ENCODE results near the gene TINCR. TPM values are rescaled to one million over a fixed set of nuclear protein-coding genes. Genes with fewer than 3 reads are reported as not detected.

TINCR gene
- total and polyA plus RNA-seq, 2 donors (not counting 1 experiment from before 2014, with no cell fraction given), result 0.42 to 0.54 TPM

DNA sequence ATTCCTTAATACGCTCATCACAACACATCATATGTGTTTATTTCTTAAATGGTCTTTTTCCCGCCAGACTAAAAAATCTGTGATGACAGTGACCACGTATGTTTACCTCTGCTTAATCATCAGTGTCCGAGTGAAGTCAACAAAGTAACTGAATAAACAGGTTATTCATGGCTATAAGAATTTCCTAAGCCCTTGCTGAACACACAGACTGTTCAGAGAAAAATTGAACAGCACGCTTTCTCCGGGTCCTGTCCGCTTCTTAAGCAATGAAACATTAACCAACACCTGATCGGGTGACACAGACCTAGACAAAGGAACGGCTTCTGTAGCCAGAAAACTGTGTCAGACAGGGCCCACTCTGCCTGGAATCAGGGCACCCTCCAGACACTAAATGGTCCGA is 40.5 kb upstream of the TINCR start:
- Histone ChIP-seq H3K36me3 (replicated peaks in 1 of 2; ENCODE audit: control extremely low read depth in 1 of 2, control insufficient read depth in 1 of 2, extremely low read depth in 1 of 2, insufficient read depth in 2 of 2, low read length in 1 of 2) (peaks cover 1 to 86% of the 10 kb centered on the region in 2 experiments), H3K4me3 (ENCODE audit: control extremely low read depth in 1 of 5, extremely low read depth in 1 of 5, insufficient read depth in 1 of 5, low read depth in 2 of 5, low read length in 4 of 5) (no peak overlapping the region), H3K27me3 (replicated peaks in 1 of 4; ENCODE audit: control extremely low read depth in 1 of 4, control insufficient read depth in 3 of 4, insufficient read depth in 4 of 4, low read length in 3 of 4) (no peaks in the 10 kb centered on the region), H3K9me3 (ENCODE audit: control extremely low read depth in 1 of 3, control insufficient read depth in 2 of 3, insufficient read depth in 1 of 3, low read length in 2 of 3) (no peaks in the 10 kb centered on the region), H3K4me2 (replicated peaks; ENCODE audit: low read depth, low read length, poor library complexity, severe bottlenecking) (no peak overlapping the region), H3K9ac (ENCODE audit: low read length) (no peak overlapping the region), H3K79me2 (ENCODE audit: control insufficient read depth, insufficient read depth, low read length) (peaks cover 67% of the 10 kb centered on the region), H4K20me1 (ENCODE audit: control insufficient read depth, insufficient read depth, low read length, poor library complexity, severe bottlenecking) (peaks cover 58% of the 10 kb centered on the region), H3K4me1 (ENCODE audit: control insufficient read depth in 2 of 2, insufficient read depth in 2 of 2, low read length in 2 of 2) (no peaks in the 10 kb centered on the region), H3K27ac (ENCODE audit: low read length in 2 of 2) (no peak overlapping the region), H2AFZ (ENCODE audit: insufficient read depth, low read depth, low read length, poor library complexity, severe bottlenecking) (no peak overlapping the region)
- Mint-ChIP-seq H3K4me1 (peaks cover 2% of the 10 kb centered on the region), H3K27me3 (no peaks in the 10 kb centered on the region), H3K9me3 (ENCODE audit: insufficient read depth) (no peaks in the 10 kb centered on the region), H3K27ac (no peak overlapping the region), H3K4me3 (no peak overlapping the region)
- ChIA-PET CTCF (interaction anchor here (0.7 kb wide), 1 partner anchor 16 kb away, joined by 3 read pairs; no protein-coding TSS in a partner anchor), POLR2A (no interaction called here)
- DNase-seq, result no peak
- intact Hi-C loops (cut with micrococcal nuclease), result no loop called here
- TF ChIP-seq EZH2 (IDR thresholded peaks at IDR 0.05; ENCODE audit: borderline replicate concordance, insufficient read depth, low read depth, low read length, poor library complexity, severe bottlenecking), result no peak
- whole genome bisulfite sequencing (ENCODE audit: insufficient coverage), result 95% methylated on average over 7 of the region's 10 CpGs
- no peak for ATAC-seq (ENCODE audit: low read depth)

DNA sequence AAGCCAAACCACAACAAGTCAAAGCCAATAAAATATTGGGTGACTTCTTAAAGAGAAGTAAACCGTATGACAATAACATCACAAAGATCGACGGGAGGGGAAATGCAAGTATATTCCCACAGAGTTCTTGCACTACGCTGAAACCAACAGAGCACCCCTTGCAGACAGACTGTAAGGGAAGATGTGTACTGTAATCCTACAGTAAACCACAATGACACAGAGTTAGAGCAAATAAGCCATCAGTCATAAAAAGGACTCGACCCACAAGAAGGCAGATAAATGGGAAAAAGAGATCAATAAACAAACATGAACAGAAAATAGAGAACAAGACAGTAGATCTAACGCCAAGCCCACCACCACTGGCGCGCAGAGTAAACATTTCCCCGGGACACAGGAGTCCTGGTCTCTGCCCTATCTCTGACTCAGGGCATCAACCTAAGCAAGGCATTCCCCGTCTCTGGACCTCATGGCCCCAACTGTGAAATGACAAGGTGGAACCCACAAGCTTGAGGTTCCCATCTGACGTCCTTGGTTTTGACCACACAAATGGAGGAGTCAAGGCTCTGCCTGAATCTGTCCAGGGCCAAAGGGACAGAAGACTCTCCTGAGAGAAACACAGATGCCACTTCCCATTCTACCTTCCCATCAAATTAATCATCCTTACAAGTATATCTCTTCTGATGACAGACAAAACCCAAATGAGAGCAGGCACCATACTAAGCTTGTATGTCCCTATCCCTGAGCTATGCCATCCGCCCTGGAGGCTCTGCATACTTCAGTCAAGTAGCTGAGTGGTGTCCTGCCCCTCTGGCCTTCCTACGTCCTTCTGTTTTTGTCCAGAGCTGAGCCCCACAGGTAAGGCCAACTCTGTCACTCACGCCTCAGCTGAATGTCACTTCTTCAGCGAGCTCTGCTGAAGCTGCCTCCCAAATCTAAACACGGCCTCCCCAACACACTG is 39.8 kb upstream of the TINCR start:
- H3K27ac Mint-ChIP-seq, result no peak overlapping the region
- Histone ChIP-seq H3K4me3 (ENCODE audit: control extremely low read depth in 1 of 5, extremely low read depth in 1 of 5, insufficient read depth in 1 of 5, low read depth in 2 of 5, low read length in 4 of 5) (no peak overlapping the region), H3K4me2 (replicated peaks; ENCODE audit: low read depth, low read length, poor library complexity, severe bottlenecking) (no peak overlapping the region), H3K79me2 (ENCODE audit: control insufficient read depth, insufficient read depth, low read length) (peaks cover 65% of the 10 kb centered on the region), H3K9ac (ENCODE audit: low read length) (no peak overlapping the region), H3K4me1 (ENCODE audit: control insufficient read depth in 2 of 2, insufficient read depth in 2 of 2, low read length in 2 of 2) (no peaks in the 10 kb centered on the region), H3K9me3 (ENCODE audit: control extremely low read depth in 1 of 3, control insufficient read depth in 2 of 3, insufficient read depth in 1 of 3, low read length in 2 of 3) (no peaks in the 10 kb centered on the region), H3K27ac (ENCODE audit: low read length in 2 of 2) (no peak overlapping the region), H3K36me3 (replicated peaks in 1 of 2; ENCODE audit: control extremely low read depth in 1 of 2, control insufficient read depth in 1 of 2, extremely low read depth in 1 of 2, insufficient read depth in 2 of 2, low read length in 1 of 2) (peaks cover 1 to 86% of the 10 kb centered on the region in 2 experiments), H2AFZ (ENCODE audit: insufficient read depth, low read depth, low read length, poor library complexity, severe bottlenecking) (no peak overlapping the region), H4K20me1 (ENCODE audit: control insufficient read depth, insufficient read depth, low read length, poor library complexity, severe bottlenecking) (peaks cover 56% of the 10 kb centered on the region), H3K27me3 (replicated peaks in 1 of 4; ENCODE audit: control extremely low read depth in 1 of 4, control insufficient read depth in 3 of 4, insufficient read depth in 4 of 4, low read length in 3 of 4) (no peaks in the 10 kb centered on the region)
- H3K4me3 Mint-ChIP-seq, result no peak overlapping the region
- intact Hi-C loops (cut with micrococcal nuclease), result no loop called here
- no peaks in the 10 kb centered on the region for H3K9me3 Mint-ChIP-seq (ENCODE audit: insufficient read depth)
- ChIA-PET CTCF (interaction anchor here (0.7 kb wide), 1 partner anchor 15 kb away, joined by 3 read pairs; no protein-coding TSS in a partner anchor), POLR2A (no interaction called here)
- WGBS (ENCODE audit: insufficient coverage), result 92% methylated on average over 9 of the region's 16 CpGs
- DNase-seq (no peak), ATAC-seq (ENCODE audit: low read depth) (no peak)
- TF ChIP-seq EZH2 (IDR thresholded peaks at IDR 0.05; ENCODE audit: borderline replicate concordance, insufficient read depth, low read depth, low read length, poor library complexity, severe bottlenecking), result no peak
- TF ChIP-seq, protein P1, sequence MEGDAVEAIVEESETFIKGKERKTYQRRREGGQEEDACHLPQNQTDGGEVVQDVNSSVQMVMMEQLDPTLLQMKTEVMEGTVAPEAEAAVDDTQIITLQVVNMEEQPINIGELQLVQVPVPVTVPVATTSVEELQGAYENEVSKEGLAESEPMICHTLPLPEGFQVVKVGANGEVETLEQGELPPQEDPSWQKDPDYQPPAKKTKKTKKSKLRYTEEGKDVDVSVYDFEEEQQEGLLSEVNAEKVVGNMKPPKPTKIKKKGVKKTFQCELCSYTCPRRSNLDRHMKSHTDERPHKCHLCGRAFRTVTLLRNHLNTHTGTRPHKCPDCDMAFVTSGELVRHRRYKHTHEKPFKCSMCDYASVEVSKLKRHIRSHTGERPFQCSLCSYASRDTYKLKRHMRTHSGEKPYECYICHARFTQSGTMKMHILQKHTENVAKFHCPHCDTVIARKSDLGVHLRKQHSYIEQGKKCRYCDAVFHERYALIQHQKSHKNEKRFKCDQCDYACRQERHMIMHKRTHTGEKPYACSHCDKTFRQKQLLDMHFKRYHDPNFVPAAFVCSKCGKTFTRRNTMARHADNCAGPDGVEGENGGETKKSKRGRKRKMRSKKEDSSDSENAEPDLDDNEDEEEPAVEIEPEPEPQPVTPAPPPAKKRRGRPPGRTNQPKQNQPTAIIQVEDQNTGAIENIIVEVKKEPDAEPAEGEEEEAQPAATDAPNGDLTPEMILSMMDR (IDR thresholded peaks at IDR 0.05), result no peak
- peaks cover 2% of the 10 kb centered on the region for H3K4me1 Mint-ChIP-seq
- no peaks in the 10 kb centered on the region for H3K27me3 Mint-ChIP-seq
